Loucy (cell line): ENCODE data around the gene PLXNA4.

Experiments used
- EZH2phosphoT487 ChIP-seq: fragments of 200-600 bp; IDR thresholded peaks from 2 replicates; pipeline ENCODE4 v1.6.1; 2018; ENCODE audit warnings: antibody characterized with exemption, mild to moderate bottlenecking, moderate library complexity, borderline replicate concordance
- TF ChIP-seq, protein P1 (sequence below): fragments of 200-600 bp; sonication (generic); conservative IDR thresholded peaks from 2 replicates; pipeline ENCODE4 v1.5.1; 2014; ENCODE audit warnings: mild to moderate bottlenecking, antibody characterized with exemption, low read length

DNA sequence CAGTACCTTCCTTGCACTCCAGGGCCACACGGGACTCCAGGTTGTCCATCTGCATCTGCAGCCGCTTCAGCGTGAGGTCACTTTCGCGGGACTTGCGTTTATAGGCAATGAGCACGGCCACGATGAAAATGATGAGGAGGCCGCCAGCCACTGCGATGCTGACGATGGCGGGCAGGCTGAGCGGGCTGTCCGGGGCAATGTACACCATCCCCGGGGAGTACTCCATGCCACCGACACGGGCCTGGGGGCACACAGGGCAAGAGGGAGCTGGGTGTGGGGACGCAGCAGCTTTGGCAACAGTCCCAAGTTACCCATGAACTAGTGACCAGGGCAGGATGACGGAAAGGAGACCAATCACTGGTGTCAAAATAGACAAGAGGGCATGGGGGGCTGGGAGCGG, 396.6 kb downstream of the PLXNA4 start:
- TF ChIP-seq, protein P1, sequence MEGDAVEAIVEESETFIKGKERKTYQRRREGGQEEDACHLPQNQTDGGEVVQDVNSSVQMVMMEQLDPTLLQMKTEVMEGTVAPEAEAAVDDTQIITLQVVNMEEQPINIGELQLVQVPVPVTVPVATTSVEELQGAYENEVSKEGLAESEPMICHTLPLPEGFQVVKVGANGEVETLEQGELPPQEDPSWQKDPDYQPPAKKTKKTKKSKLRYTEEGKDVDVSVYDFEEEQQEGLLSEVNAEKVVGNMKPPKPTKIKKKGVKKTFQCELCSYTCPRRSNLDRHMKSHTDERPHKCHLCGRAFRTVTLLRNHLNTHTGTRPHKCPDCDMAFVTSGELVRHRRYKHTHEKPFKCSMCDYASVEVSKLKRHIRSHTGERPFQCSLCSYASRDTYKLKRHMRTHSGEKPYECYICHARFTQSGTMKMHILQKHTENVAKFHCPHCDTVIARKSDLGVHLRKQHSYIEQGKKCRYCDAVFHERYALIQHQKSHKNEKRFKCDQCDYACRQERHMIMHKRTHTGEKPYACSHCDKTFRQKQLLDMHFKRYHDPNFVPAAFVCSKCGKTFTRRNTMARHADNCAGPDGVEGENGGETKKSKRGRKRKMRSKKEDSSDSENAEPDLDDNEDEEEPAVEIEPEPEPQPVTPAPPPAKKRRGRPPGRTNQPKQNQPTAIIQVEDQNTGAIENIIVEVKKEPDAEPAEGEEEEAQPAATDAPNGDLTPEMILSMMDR = no peak
- TF ChIP-seq EZH2phosphoT487 = no peak
